ENCODE measurements around the gene FLNC. TPM values are rescaled to one million over a fixed set of nuclear protein-coding genes. Genes with fewer than 3 reads are reported as not detected.
A peak's percentile ranks its signal among the peaks of the same experiment; 100 is the strongest.

The FLNC gene
- total and polyA plus RNA-seq, 9 of the 15 experiments (the other 6 are each of a cell fraction or from before 2014, with no cell fraction given) = 0.90 to 155 (median 28.8) TPM

GRCh38 chr7:128812514-128813168 is 17.6 kb upstream of the FLNC start (continued):
- peak; percentile 30 to 46; a peak in 3 of 4 replicates for TF ChIP-seq NRF1 (conservative IDR thresholded peaks at IDR 0.05 in 1 of 2, IDR thresholded peaks at IDR 0.05 in 1 of 2)
- peak in 1 of 2 experiments; percentile 31; a peak in 3 of 4 replicates for TF ChIP-seq RAD21 (CRISPR knock-in tag; conservative IDR thresholded peaks at IDR 0.05 in 1 of 2, IDR thresholded peaks at IDR 0.05 in 1 of 2)
- TF ChIP-seq ZNF280B (CRISPR knock-in tag; IDR thresholded peaks at IDR 0.05) = no peak
- no peak for TF ChIP-seq PRPF4 (IDR thresholded peaks at IDR 0.05; ENCODE audit: insufficient read depth, low read depth, low read length, poor library complexity, severe bottlenecking)
- TF ChIP-seq, protein P1, sequence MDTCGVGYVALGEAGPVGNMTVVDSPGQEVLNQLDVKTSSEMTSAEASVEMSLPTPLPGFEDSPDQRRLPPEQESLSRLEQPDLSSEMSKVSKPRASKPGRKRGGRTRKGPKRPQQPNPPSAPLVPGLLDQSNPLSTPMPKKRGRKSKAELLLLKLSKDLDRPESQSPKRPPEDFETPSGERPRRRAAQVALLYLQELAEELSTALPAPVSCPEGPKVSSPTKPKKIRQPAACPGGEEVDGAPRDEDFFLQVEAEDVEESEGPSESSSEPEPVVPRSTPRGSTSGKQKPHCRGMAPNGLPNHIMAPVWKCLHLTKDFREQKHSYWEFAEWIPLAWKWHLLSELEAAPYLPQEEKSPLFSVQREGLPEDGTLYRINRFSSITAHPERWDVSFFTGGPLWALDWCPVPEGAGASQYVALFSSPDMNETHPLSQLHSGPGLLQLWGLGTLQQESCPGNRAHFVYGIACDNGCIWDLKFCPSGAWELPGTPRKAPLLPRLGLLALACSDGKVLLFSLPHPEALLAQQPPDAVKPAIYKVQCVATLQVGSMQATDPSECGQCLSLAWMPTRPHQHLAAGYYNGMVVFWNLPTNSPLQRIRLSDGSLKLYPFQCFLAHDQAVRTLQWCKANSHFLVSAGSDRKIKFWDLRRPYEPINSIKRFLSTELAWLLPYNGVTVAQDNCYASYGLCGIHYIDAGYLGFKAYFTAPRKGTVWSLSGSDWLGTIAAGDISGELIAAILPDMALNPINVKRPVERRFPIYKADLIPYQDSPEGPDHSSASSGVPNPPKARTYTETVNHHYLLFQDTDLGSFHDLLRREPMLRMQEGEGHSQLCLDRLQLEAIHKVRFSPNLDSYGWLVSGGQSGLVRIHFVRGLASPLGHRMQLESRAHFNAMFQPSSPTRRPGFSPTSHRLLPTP (IDR thresholded peaks at IDR 0.05; ENCODE audit: borderline replicate concordance, extremely low read depth, insufficient read length) = no peak
- TF ChIP-seq, protein P2, sequence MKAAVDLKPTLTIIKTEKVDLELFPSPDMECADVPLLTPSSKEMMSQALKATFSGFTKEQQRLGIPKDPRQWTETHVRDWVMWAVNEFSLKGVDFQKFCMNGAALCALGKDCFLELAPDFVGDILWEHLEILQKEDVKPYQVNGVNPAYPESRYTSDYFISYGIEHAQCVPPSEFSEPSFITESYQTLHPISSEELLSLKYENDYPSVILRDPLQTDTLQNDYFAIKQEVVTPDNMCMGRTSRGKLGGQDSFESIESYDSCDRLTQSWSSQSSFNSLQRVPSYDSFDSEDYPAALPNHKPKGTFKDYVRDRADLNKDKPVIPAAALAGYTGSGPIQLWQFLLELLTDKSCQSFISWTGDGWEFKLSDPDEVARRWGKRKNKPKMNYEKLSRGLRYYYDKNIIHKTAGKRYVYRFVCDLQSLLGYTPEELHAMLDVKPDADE (conservative IDR thresholded peaks at IDR 0.05; ENCODE audit: control insufficient read depth, low read depth, low read length) = peak; percentile 76
- no peak for TF ChIP-seq ZNF133 (CRISPR knock-in tag; IDR thresholded peaks at IDR 0.05)
- TF ChIP-seq PURB (CRISPR knock-in tag; IDR thresholded peaks at IDR 0.05; ENCODE audit: low read depth) = no peak
